Measurements from ENCODE around the gene CREB3L2. TPM values are rescaled to one million over a fixed set of nuclear protein-coding genes. Genes with fewer than 3 reads are reported as not detected.
"Not testable (repeated sequence)": the region's sequence is repeated elsewhere in the genome, so short reads cannot be mapped to it uniquely, and the experiment has no call there.

The CREB3L2 gene
- total RNA-seq, 2 donors from 2014 or later = 106 to 129 TPM

DNA sequence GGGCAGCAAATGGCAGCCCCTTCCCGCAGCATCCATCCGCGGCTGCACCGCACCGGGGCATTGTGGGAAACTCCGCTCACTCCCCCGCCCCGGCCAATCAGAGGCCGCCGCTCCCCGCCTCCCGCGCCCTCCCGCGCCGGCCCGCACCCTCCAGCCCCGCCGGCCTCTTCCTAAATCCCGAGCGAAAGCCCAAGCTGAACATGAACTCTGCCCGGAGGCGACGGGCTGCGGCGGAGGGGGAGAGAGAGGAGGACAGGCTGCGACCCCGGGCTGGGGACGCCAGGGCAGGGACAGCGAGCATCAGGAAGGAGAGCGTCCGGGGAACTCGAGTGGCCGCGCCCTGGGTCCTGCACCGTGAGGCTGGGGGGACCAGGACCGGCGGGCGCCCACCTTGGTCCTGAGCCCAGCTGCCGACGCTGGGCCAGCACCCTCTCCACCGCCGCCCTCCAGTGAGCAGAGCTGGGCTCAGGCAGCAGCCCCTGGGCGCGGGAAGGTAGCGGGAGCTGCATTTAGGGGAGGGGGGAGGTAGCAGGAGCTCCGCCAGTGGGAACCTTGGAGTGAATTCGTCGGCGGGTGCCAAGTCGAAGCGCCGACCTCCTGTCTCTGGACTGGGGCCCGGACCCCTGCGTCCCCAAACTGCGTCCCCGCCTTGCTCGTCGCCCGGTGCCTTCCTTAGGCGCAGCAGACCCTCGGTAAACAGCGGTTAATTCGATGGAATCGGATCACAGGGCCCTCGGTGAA lies 154.9 kb downstream of the CREB3L2 start, which contains the start of gene DGKI:
DGKI (minus strand) TSS at position 148 of the 741 bp plus-strand sequence.
- DNase-seq (ENCODE audit: low spot score) = peak; percentile 81
- intact Hi-C loops (cut with DNase I) = loop anchor here in 1 of 2 donors (10.0 kb wide), 1 partner anchor 48 kb away; no protein-coding TSS in a partner anchor

DNA sequence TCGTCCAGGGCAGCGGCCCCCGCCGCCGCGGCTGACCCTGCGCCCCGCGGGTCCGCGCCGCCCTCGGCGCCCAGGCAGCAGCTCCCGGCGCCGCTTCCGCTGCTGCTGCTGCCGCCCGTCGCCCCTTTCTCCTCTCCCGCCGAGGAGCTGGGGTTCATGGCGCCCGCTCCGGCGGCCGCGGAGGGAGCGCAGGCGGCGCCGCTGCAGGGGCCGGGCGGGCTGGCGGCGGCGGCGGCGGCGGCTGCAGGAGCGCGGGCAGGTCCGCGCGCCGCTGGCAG lies 155.4 kb downstream of the CREB3L2 start:
- intact Hi-C loops (cut with DNase I) = loop anchor here in 1 of 2 donors (10.0 kb wide), 1 partner anchor 48 kb away; no protein-coding TSS in a partner anchor
- DNase-seq (ENCODE audit: low spot score) = no peak

DNA sequence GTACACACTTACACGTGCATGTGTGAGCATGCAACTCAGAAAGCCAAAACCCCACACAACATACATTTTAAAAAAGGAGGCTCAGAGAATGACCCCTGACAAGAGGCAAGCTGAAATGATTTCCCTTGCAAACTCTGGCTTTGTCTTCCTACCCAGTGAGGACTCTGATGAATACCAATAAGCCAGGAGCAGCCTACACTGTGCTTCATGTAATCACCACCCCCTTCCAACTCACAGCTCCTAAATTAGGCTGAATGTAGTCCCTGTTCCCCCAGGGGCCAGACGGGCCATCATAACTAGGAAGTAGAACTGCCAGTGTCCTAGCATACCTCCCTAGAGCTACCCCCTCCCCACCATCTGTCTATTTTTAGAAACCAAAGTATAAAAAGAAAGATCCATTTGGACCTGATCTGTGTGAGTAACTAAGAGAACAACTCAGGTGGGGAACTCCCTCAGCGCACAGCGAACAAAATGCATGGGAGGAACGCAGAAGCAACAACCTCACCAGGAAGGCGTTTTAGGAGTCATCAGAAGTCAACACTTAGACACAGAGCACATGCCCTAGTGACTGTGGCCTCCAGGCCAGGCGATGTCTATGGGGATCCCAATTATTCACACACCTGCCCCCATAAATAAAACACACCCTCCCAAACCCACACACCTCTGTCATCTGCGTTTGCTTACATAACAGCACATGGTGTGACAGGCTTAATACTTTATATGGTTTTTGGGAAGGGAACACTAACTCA lies 157.0 kb downstream of the CREB3L2 start:
- intact Hi-C loops (cut with DNase I) = loop anchor here in 1 of 2 donors (10.0 kb wide), 1 partner anchor 50 kb away; no protein-coding TSS in a partner anchor
- DNase-seq (ENCODE audit: low spot score) = no peak

DNA sequence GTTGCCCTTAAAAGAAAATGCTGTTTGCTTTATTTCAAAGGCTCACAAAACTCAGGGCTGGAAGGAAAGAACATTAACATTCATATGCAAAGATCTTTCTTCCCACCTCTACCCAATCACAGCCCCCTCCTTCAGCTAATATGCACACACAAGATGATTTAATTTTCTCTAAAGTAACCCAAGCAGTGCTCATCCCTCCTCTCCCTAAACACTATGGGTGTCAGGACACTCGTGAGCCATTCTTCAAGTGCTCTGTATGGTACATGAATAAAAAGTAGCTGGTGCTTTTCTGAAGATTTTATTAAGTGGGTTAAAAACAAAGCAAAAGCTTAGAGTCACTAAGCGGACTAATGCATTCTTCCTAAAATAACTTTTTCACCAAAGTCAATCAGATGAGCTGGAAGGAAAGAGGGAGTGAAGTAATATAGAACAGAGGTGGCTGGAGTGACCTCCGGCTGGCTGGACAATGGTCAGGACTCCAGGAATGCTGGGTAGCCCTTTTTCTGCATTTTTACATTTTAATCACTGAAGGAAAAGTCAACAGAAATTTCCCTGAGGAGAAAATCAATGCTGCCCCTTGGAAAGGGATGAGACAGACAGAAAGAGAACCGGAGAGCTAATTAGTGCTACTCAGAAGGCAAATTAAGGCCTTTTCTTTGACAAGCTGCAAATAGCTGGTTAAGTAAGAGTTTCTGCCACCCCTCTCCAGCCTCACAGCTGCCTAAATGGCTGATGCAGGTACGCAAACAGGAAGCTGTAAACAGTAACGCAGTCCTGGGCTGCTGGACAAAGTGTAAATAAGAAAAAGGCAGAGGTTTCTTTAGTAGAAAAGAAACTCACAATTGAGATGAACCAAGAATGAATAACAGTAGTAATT lies 161.7 kb downstream of the CREB3L2 start:
- DNase-seq (ENCODE audit: low spot score) = no peak
- intact Hi-C loops (cut with DNase I) = loop anchor here in 1 of 2 donors (10.0 kb wide), 1 partner anchor 55 kb away; no protein-coding TSS in a partner anchor

DNA sequence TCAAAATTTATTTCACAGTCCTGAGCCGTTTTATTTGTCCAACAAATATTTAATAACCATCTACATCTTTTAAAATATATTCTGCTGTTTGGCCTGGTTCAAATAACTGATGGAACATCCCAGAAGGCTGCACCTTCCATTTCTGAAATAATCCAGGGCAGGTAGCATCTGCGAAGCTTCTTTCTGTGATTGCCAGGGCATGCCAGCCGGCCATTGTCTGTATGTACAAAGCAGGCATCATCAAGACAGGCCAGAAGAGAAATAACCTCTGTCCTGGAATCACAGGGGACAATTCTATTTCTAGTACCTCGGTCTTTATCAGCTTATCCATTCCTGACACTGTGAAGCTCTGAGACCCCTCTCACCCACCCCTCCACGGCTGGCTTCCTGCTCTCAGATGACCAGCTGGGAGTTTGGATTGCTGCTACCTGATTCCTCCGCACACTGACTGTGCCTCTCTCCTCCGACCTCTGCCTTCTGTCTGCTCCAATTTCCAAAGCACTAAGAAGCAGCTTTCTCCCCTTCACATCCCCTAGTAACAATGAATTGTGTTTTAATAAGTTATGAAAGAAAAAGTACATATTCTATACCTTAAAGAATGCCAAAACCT lies 163.1 kb downstream of the CREB3L2 start:
- no peak for DNase-seq (ENCODE audit: low spot score)
- intact Hi-C loops (cut with DNase I) = no loop called here

DNA sequence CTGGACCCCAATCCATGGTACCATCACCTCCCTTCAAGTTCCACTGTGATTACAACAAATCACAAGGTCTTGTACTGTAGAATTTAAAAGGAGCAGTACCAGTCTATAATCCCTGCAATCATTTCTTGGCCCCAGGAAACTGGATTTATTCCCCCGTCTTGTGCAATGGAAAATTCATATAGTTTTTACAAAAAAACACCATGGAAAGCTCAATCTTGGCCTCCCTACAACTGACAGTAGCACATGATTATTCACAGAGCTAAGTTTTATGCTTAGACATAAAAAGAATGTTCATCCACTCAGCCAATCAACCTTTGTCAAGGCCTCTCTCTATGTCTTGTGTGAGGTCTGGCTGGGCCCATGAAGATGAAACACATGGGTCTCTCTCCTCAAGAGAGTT lies 165.3 kb downstream of the CREB3L2 start:
- no peak for DNase-seq (ENCODE audit: low spot score)
- intact Hi-C loops (cut with DNase I) = no loop called here

DNA sequence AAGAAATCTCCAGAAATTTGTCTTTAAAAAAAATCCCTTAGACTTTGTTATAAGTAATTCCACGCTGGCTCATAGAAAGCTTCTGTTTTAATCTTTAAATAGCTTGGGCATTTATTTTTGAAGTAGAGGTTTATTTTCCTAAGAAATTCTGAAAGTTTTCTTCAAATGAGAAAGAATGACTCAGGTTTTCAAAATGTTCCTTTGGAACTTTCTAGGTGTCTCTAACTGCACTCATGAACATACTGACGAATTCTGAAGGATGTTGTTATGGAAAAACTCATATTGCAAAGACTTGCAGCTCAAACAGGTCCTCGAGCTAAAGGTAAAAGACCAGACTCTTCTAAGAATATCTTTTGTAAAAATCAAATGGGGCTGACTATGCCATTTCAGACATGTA lies 165.8 kb downstream of the CREB3L2 start:
- DNase-seq (ENCODE audit: low spot score) = no peak
- intact Hi-C loops (cut with DNase I) = no loop called here

DNA sequence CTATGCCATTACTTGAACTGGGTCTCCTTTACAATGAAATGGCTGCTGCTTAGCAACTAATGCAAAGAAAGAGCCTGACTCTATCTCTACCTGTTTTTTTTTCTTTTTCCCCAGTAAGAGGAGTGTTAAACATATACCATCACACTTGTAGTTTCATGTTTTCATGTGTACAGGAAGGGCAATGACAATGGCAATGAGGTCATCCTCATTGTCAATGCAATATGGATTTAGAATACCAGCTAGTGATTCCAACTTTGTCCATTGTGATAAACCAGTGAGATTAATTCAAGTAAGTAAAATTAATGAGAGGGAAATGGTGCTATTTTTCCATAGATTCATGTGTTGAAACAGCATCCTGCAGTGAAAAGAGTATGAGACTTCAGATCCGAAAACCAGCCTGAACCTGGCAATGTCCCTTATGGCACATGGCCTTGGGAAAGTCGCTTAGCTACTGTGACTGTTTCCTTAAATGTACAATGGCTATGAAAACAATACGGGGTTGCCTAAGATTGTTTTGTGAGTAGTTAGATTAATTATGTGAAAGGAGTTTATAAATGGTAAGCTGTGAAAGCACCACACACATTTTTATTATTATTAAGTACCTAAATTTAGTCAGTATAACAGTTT lies 166.3 kb downstream of the CREB3L2 start:
- DNase-seq (ENCODE audit: low spot score) = no peak
- intact Hi-C loops (cut with DNase I) = no loop called here

DNA sequence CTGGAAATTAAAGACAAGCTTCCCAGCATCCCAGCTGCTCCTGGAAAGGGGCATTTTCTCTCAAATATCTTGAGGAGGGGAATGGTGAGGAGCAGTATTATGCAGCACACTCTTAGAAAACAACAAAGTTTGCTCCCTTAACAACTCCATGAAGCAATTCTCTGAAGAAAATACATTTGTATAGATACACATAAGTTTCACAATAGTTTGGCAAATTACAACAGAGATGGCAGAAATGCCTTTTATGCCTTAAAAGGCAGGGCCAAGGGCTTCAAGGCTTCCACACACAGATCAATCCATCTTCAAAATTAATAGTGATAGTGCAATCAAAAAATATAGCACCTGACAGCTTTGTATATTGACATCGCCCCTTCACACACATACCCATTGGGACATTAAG lies 167.3 kb downstream of the CREB3L2 start:
- intact Hi-C loops (cut with DNase I) = no loop called here
- no peak for DNase-seq (ENCODE audit: low spot score)

DNA sequence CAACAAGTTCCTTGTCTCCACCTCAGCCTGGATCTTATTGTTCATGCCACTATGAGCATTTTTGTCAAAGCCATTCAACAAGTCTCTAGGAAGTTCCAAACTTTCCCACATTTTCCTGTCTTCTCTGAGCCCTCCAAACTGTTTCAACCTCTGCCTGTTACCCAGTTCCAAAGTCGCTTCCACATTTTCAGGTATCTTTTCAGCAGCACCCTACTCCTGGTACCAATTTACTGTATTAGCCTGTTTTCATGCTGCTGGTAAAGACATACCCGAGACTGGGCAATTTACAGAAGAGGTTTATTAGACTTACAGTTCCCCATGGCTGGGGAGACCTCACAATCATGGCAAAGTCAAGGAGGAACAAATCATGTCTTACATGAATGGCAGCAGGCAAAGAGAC lies 168.9 kb downstream of the CREB3L2 start:
- intact Hi-C loops (cut with DNase I); DNase-seq (ENCODE audit: low spot score): not testable (repeated sequence)

DNA sequence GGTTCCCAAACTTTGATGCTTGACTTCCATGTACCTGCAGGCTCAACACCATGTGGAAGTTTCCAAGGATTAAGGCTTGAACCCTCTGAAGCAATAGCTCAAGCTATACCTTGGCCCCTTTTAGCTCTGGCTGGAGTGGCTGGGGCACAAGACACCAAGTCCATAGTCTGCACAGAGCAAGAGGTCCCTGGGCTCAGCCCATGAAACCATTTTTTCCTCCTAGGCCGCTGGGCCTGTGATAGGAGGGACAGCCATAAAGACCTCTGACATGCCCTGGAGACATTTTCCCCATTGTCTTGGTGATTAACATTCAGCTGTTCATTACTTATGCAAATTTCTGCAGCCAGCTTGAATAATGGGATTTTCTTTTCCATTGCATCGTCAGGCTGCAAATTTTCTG lies 169.5 kb downstream of the CREB3L2 start:
- no peak for DNase-seq (ENCODE audit: low spot score)
- intact Hi-C loops (cut with DNase I) = no loop called here

DNA sequence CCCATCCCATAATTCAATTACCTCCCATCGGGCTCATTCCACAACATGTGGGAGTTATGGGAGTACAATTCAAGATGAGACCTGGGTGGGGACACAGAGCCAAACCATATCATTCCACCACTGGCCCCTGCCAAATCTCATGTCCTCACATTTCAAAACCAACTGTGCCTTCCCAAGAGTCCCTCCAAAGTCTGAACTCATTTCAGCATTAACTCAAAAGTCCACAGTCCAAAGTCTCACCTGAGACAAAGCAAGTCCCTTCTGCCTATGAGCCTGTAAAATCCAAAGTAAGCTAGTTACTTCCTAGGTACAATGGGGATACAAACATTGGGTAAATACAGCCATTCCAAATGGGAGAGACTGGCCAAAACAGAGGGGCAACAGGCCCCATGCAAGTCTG lies 170.3 kb downstream of the CREB3L2 start:
- DNase-seq (ENCODE audit: low spot score); intact Hi-C loops (cut with DNase I): not testable (repeated sequence)

DNA sequence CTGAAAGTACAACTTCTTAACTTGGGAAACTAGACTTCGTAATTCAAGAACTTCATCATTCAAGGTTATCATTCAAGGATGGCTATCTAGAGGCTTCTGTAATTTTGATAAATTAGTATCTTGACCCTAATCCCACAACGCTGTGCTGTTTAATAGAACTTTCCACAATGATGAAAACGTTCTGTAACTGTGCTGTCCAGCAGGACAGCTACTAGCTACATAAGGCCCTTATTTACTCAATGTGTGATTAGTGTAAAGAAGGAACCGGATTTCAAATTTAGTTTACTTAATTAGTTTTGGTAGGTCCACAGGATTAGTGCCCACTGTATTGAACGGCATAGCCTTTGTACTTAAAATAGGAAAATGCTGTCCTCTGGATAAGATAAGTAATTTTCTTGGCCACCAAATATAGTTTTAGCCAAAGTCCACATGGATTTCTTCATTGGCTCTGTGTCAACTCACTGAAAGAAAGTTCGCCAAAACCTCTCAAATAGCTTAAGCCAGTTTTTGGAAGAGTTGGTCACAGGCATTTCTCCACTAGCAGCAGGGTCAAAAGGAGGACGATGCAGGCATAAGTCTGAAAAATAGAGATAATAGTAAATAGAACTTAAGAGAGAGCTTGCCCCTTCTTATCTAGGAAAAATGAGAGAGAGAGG lies 172.4 kb downstream of the CREB3L2 start:
- intact Hi-C loops (cut with DNase I) = loop anchor here in 1 of 2 donors (10.0 kb wide), 1 partner anchor 645 kb away; no protein-coding TSS in a partner anchor
- no peak for DNase-seq (ENCODE audit: low spot score)

DNA sequence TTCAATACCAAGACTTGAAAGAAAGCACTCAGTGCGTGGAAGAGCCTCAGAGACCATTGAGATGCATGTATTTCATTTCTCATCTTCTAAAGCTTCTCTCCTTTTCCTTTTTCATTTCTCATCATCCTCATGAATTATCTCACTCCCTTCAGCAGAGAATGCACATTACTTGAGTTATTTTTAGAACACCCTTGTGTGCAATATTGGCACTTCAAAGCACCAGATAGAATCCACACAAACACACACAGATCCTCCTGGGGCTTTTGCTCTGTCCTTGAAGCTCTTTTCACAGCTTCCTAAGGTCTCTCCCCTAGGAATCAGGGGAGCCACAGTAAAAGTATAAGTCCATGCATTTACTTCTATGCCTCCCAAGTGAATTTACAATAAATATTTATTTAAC lies 173.4 kb downstream of the CREB3L2 start:
- no peak for DNase-seq (ENCODE audit: low spot score)
- intact Hi-C loops (cut with DNase I) = loop anchor here in 1 of 2 donors (10.0 kb wide), 1 partner anchor 646 kb away; no protein-coding TSS in a partner anchor

DNA sequence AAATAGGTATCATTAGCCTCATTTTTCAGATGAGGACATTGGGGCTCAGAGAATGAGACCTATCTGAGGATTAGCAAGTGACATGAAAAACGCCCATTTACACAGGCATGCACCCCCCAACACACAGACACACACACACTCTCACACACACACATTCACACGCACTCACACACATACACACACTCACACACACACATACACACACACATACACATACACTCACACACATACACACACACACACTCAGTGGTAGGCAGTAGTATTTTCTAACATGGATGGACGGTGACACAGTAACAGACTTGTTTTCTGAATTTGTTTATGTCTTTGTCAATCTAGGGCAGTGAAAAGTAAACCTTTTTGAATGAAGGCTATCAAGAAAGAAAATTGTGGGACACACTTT lies 176.4 kb downstream of the CREB3L2 start:
- DNase-seq (ENCODE audit: low spot score) = no peak
- intact Hi-C loops (cut with DNase I) = loop anchor here in 1 of 2 donors (10.0 kb wide), 1 partner anchor 649 kb away; no protein-coding TSS in a partner anchor

Data from posterior vena cava (tissue), 2 donors.